K562 (cell line): ENCODE measurements around the gene TAS2R40. TPM values are rescaled to one million over a fixed set of nuclear protein-coding genes. Genes with fewer than 3 reads are reported as not detected.
A peak's percentile ranks its signal among the peaks of the same experiment; 100 is the strongest.

Experiments
- ARID1B ChIP-seq: fragments of 450-650 bp; IDR thresholded peaks from 2 replicates; pipeline ENCODE4 v1.6.1; 2016; ENCODE audit warnings: antibody characterized with exemption, mild to moderate bottlenecking, inconsistent platforms
- CEBPB ChIP-seq: fragments of 450-650 bp; IDR thresholded peaks from 2 replicates; pipeline ENCODE4 v1.6.1; 2016; ENCODE audit warnings: missing genetic modification characterization, missing compliant biosample characterization
- CHD4 ChIP-seq: fragments of 200-600 bp; sonication (generic); IDR thresholded peaks from 3 replicates; pipeline ENCODE4 v1.6.1; 2012; ENCODE audit warnings: low read depth, mild to moderate bottlenecking, mixed read lengths, low read length, inconsistent platforms; ENCODE audit not compliant: insufficient read depth, insufficient replicate concordance, poor library complexity, severe bottlenecking
- HBP1 ChIP-seq: fragments of 450-650 bp; formaldehyde crosslinking; IDR thresholded peaks from 2 replicates; pipeline ENCODE4 v1.4.0; 2022; ENCODE audit warnings: missing genetic modification characterization
- KLF1 ChIP-seq: fragments of 450-650 bp; IDR thresholded peaks from 2 replicates; pipeline ENCODE4 v1.6.1; 2016; ENCODE audit warnings: missing genetic modification characterization, missing compliant biosample characterization
- MYBL2 ChIP-seq, 2 experiments: fragments of 450-650 bp in 1 of 2; sonication (generic) in 1 of 2; formaldehyde crosslinking in 1 of 2; IDR thresholded peaks; 2 replicates each; pipeline versions ENCODE4 v1.6.1 to v1.8.1; 2017 to 2022; ENCODE audit warnings: borderline replicate concordance in 1 of 2, inconsistent platforms in 1 of 2, low read depth in 1 of 2, mild to moderate bottlenecking in 1 of 2, missing genetic modification reagents in 1 of 2, moderate library complexity in 1 of 2
- PHF21A ChIP-seq: fragments of 450-650 bp; IDR thresholded peaks from 2 replicates; pipeline ENCODE4 v1.6.1; 2017; ENCODE audit warnings: low read depth, borderline replicate concordance
- SMAD4 ChIP-seq: fragments of 250-450 bp; sonication (Bioruptor Pico); conservative IDR thresholded peaks from 2 replicates; pipeline ENCODE4 v1.8.0; 2021; ENCODE audit warnings: inconsistent platforms, mild to moderate bottlenecking, moderate library complexity
- SMARCA4 ChIP-seq: fragments of 450-650 bp; IDR thresholded peaks from 2 replicates; pipeline ENCODE4 v1.6.1; 2016
- SOX6 ChIP-seq: fragments of 450-650 bp; IDR thresholded peaks from 2 replicates; pipeline ENCODE4 v1.6.1; 2014; ENCODE audit warnings: mild to moderate bottlenecking
- STAT6 ChIP-seq: sonication (generic); formaldehyde crosslinking; IDR thresholded peaks from 2 replicates; pipeline ENCODE4 v1.8.1; 2023; ENCODE audit warnings: mild to moderate bottlenecking, missing genetic modification reagents
- USF2 ChIP-seq: sonication (generic); formaldehyde crosslinking; IDR thresholded peaks from 2 replicates; pipeline ENCODE4 v1.5.0; 2020; ENCODE audit warnings: missing genetic modification reagents
- WHSC1 ChIP-seq: IDR thresholded peaks from one replicate; pipeline ENCODE4 v1.6.1; 2012; ENCODE audit warnings: low read length, control low read depth, inconsistent platforms
- ZNF133 ChIP-seq: fragments of 250-450 bp; sonication (Bioruptor Pico); IDR thresholded peaks from 2 replicates; pipeline ENCODE4 v1.4.0; 2020; ENCODE audit warnings: mild to moderate bottlenecking
- ZNF830 ChIP-seq: fragments of 250-450 bp; sonication (Bioruptor Pico); IDR thresholded peaks from 2 replicates; pipeline ENCODE4 v1.5.0; 2021; ENCODE audit warnings: mild to moderate bottlenecking
- polyA plus RNA-seq, 8 experiments: library from polyadenylated mRNA; depleted of rRNA in 4 of 8; stranded (reverse) in 5 of 8; unstranded in 3 of 8; fragments of >200 nt; fragmentation: Nextera tagmentation in 2 of 8; fragmentation: Illumina TruSeq in 1 of 8; extraction: Ambion mirVana in 2 of 8; extraction: Trizol in 1 of 8; gene quantifications; 2 replicates each; pipeline versions ENCODE4 v1.2.1 to v1.2.3, GENCODE V29; 2011 to 2014; ENCODE audit warnings: inconsistent platforms in 1 of 8, missing spikeins in 1 of 8
- total RNA-seq, 7 experiments: library from RNA; depleted of rRNA in 6 of 7; stranded (reverse); fragments of >200 nt in 6 of 7; fragmentation: Illumina TruSeq in 2 of 7; extraction: Trizol in 2 of 7; gene quantifications; 2 replicates each; pipeline versions ENCODE4 v1.2.1 to v1.2.3, GENCODE V29; 2011 to 2021; ENCODE audit warnings: low replicate concordance in 1 of 7
- TF ChIP-seq, protein P1 (sequence below): fragments of 450-650 bp; IDR thresholded peaks from 2 replicates; pipeline ENCODE4 v1.6.1; 2016; ENCODE audit warnings: missing biosample characterization, missing genetic modification characterization
- TF ChIP-seq, protein P2 (sequence below): sonication (generic); formaldehyde crosslinking; IDR thresholded peaks from 2 replicates; pipeline ENCODE4 v1.8.0; 2022; ENCODE audit warnings: mild to moderate bottlenecking, missing genetic modification reagents
- TF ChIP-seq, protein P3 (sequence below): fragments of 250-450 bp; sonication (Bioruptor Pico); IDR thresholded peaks from 2 replicates; pipeline ENCODE4 v1.5.0; 2020; ENCODE audit warnings: mild to moderate bottlenecking, borderline replicate concordance
- TF ChIP-seq, protein P4 (sequence below): fragments of 450-650 bp; IDR thresholded peaks from 2 replicates; pipeline ENCODE4 v1.6.1; 2016; ENCODE audit warnings: antibody characterized with exemption

TAS2R40 gene
- total and polyA plus RNA-seq, 9 of the 15 experiments (the other 6 are each of a cell fraction or from before 2014, with no cell fraction given) = not detected

GRCh38 chr7:143258831-143259230 is 37.0 kb downstream of the TAS2R40 start (continued):
- TF ChIP-seq MYBL2 (IDR thresholded peaks at IDR 0.05; ENCODE audit: low read depth) (peak; percentile 42; the same call in 1 of the 2 replicates), MYBL2 (CRISPR knock-in tag; IDR thresholded peaks at IDR 0.05; ENCODE audit: borderline replicate concordance) (no peak), PHF21A (no peak), KLF1 (tag) (no peak), SOX6 (no peak), ZNF830 (no peak), STAT6 (CRISPR knock-in tag) (no peak), USF2 (CRISPR knock-in tag) (no peak), CHD4 (no peak), SMARCA4 (peak; percentile 31), WHSC1 (no peak), SMAD4 (CRISPR knock-in tag) (no peak), ARID1B (0 out of 2 replicates have a peak, but pooled peaks have one; percentile 13), CEBPB (tag) (no peak), ZNF133 (CRISPR knock-in tag) (no peak), HBP1 (CRISPR knock-in tag) (no peak)
- TF ChIP-seq, protein P1, sequence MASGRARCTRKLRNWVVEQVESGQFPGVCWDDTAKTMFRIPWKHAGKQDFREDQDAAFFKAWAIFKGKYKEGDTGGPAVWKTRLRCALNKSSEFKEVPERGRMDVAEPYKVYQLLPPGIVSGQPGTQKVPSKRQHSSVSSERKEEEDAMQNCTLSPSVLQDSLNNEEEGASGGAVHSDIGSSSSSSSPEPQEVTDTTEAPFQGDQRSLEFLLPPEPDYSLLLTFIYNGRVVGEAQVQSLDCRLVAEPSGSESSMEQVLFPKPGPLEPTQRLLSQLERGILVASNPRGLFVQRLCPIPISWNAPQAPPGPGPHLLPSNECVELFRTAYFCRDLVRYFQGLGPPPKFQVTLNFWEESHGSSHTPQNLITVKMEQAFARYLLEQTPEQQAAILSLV (tag) = no peak
- TF ChIP-seq, protein P2, sequence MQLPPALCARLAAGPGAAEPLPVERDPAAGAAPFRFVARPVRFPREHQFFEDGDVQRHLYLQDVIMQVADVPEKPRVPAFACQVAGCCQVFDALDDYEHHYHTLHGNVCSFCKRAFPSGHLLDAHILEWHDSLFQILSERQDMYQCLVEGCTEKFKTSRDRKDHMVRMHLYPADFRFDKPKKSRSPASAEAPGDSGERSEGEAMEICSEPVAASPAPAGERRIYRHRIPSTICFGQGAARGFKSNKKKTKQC = no peak
- TF ChIP-seq, protein P3, sequence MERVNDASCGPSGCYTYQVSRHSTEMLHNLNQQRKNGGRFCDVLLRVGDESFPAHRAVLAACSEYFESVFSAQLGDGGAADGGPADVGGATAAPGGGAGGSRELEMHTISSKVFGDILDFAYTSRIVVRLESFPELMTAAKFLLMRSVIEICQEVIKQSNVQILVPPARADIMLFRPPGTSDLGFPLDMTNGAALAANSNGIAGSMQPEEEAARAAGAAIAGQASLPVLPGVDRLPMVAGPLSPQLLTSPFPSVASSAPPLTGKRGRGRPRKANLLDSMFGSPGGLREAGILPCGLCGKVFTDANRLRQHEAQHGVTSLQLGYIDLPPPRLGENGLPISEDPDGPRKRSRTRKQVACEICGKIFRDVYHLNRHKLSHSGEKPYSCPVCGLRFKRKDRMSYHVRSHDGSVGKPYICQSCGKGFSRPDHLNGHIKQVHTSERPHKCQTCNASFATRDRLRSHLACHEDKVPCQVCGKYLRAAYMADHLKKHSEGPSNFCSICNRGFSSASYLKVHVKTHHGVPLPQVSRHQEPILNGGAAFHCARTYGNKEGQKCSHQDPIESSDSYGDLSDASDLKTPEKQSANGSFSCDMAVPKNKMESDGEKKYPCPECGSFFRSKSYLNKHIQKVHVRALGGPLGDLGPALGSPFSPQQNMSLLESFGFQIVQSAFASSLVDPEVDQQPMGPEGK = no peak
- TF ChIP-seq, protein P4, sequence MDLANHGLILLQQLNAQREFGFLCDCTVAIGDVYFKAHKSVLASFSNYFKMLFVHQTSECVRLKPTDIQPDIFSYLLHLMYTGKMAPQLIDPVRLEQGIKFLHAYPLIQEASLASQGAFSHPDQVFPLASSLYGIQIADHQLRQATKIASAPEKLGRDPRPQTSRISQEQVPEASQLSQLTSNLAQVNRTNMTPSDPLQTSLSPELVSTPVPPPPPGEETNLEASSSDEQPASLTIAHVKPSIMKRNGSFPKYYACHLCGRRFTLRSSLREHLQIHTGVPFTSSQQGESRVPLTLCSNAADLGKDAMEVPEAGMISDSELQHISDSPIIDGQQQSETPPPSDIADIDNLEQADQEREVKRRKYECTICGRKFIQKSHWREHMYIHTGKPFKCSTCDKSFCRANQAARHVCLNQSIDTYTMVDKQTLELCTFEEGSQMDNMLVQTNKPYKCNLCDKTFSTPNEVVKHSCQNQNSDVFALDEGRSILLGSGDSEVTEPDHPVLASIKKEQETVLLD = no peak
